ENCODE results near the gene CLIC5.

- TF ChIP-seq CTCF (conservative IDR thresholded peaks at IDR 0.05; ENCODE audit: low read length), result no peak
- no peak for TF ChIP-seq EZH2phosphoT487 (IDR thresholded peaks at IDR 0.05; ENCODE audit: borderline replicate concordance, low read depth, low read length)
Measured at GRCh38 chr6:46052479-46052878, 36.8 kb upstream of the CLIC5 start.
